Cardiac muscle cell (in vitro differentiated cells and primary cell): ENCODE results near the gene HOXB4. TPM values are rescaled to one million over a fixed set of nuclear protein-coding genes. Genes with fewer than 3 reads are reported as not detected.

Experiments used
- DNase-seq, 2 donors: peaks; one replicate each; pipeline versions ENCODE4 v3.0.0 to v3.0.0-alpha.2; 2010 to 2017; ENCODE audit warnings: low read depth in 1 of 2, low spot score in 1 of 2
- H3K27ac ChIP-seq: fragments of 200-600 bp; sonication (generic); 2 replicates; pipeline ENCODE4 v1.5.1; 2016
- H3K27me3 ChIP-seq: fragments of 200-600 bp; sonication (generic); 2 replicates; pipeline ENCODE4 v1.6.0; 2016; ENCODE audit warnings: control low read depth
- H3K36me3 ChIP-seq: fragments of 200-600 bp; sonication (generic); 2 replicates; pipeline ENCODE4 v1.5.1; 2016; ENCODE audit warnings: control low read depth
- H3K4me1 ChIP-seq: fragments of 200-600 bp; sonication (generic); 2 replicates; pipeline ENCODE4 v1.8.1; 2017; ENCODE audit warnings: low read depth, mild to moderate bottlenecking, mixed run types
- H3K4me3 ChIP-seq: fragments of 200-600 bp; sonication (generic); 2 replicates; pipeline ENCODE4 v1.5.1; 2016; ENCODE audit warnings: mild to moderate bottlenecking
- H3K9me3 ChIP-seq: fragments of 200-600 bp; sonication (generic); 2 replicates; pipeline ENCODE4 v1.5.1; 2017; ENCODE audit warnings: low read depth, mild to moderate bottlenecking, control low read depth
- polyA plus RNA-seq: library from polyadenylated mRNA; unstranded; fragments of >200 nt; fragmentation: Nextera tagmentation; extraction: Ambion mirVana; gene quantifications from 2 replicates; pipeline ENCODE4 v1.2.1, GENCODE V29; 2016
- total RNA-seq: library from RNA; depleted of rRNA; stranded (reverse); fragments of >200 nt; gene quantifications from 2 replicates; pipeline ENCODE4 v1.2.3, GENCODE V29; 2016
- TF ChIP-seq, protein P1 (sequence below): IDR thresholded peaks from 2 replicates; pipeline ENCODE4 v1.5.1; 2012; ENCODE audit warnings: low read depth, mild to moderate bottlenecking, low read length

HOXB4 gene
- total and polyA plus RNA-seq, 2 experiments from 2014 or later: 5.4 to 12.5 TPM

DNA sequence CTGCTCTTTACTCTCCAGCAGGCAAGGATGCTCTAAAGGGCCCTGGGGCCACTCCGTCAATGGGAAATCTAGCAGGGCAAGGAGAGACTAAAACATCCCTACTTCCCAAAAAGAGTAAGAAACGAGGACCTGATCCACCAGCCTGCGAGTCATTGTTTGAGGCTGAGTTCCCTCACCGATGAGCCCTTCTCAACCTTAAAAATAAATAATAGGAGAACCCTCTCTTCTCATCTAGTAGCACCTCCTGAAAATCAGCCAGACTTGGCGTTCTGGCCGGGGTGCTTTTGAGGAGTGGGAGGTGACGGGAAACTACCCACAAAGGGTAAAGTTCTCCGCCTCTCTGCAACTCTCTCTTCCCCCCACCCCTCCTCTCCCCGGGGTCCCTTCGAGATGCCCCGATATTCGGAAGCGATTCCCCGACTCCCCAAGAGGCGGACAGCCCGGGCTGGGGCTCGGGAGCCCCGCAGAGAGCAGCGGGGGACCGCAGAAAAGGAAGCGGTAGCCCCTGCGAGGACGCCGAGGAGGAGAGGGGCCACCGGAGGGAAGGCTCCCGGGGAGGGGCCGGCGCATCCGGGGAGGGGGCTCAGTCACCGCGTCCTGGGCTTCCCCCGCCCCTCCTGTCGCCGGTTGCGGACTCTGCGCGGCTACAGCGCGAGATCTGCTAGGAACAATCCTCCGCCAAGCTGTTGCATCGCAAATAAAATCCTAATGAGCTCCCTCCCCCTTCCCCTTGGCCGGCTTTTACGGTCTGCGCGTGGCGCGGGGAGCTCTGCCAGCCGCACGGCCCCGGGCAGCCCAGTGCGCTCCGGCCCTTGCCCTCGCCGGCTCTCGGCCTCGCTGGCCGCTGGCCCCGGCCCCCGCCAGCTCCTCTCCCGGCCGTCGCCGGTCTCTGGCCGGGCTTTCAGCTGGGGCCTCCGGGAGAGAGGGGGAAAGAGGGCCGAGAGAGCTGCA lies 46.7 kb upstream of the HOXB4 start:
- peak in 1 of 2 donors; percentile 36 for DNase-seq
- TF ChIP-seq, protein P1, sequence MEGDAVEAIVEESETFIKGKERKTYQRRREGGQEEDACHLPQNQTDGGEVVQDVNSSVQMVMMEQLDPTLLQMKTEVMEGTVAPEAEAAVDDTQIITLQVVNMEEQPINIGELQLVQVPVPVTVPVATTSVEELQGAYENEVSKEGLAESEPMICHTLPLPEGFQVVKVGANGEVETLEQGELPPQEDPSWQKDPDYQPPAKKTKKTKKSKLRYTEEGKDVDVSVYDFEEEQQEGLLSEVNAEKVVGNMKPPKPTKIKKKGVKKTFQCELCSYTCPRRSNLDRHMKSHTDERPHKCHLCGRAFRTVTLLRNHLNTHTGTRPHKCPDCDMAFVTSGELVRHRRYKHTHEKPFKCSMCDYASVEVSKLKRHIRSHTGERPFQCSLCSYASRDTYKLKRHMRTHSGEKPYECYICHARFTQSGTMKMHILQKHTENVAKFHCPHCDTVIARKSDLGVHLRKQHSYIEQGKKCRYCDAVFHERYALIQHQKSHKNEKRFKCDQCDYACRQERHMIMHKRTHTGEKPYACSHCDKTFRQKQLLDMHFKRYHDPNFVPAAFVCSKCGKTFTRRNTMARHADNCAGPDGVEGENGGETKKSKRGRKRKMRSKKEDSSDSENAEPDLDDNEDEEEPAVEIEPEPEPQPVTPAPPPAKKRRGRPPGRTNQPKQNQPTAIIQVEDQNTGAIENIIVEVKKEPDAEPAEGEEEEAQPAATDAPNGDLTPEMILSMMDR: no peak
- Histone ChIP-seq H3K27ac (no peak overlapping the region), H3K9me3 (no peaks in the 10 kb centered on the region), H3K4me1 (peaks cover 6% of the 10 kb centered on the region), H3K4me3 (peak overlapping the region; percentile 9), H3K27me3 (peaks cover 100% of the 10 kb centered on the region), H3K36me3 (no peaks in the 10 kb centered on the region)

DNA sequence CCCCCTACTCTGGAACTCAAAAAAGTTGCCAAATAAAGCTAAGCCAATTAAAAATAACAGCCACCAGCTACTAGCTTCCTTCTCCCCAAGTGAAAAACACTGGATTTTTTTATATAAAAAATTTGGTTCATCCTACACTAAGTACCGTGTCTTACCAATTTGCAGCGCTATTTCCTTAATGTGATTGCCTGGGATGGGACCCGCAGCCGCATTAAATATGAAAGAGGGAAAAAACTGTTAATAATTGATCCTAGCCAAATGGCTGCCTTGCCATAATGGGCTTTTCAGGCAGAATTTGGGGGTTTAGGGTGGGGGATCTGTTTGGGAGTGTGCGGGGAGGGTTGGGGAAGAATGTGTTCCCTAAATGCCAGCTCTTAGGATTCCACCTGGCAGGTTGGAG lies 46.0 kb upstream of the HOXB4 start:
- TF ChIP-seq, protein P1: no peak
- no peaks in the 10 kb centered on the region for H3K36me3 ChIP-seq
- DNase-seq: no peak
- H3K9me3 ChIP-seq: no peaks in the 10 kb centered on the region
- peaks cover 100% of the 10 kb centered on the region for H3K27me3 ChIP-seq
- no peak overlapping the region for H3K4me3 ChIP-seq
- H3K27ac ChIP-seq: no peak overlapping the region
- H3K4me1 ChIP-seq: peaks cover 9% of the 10 kb centered on the region

DNA sequence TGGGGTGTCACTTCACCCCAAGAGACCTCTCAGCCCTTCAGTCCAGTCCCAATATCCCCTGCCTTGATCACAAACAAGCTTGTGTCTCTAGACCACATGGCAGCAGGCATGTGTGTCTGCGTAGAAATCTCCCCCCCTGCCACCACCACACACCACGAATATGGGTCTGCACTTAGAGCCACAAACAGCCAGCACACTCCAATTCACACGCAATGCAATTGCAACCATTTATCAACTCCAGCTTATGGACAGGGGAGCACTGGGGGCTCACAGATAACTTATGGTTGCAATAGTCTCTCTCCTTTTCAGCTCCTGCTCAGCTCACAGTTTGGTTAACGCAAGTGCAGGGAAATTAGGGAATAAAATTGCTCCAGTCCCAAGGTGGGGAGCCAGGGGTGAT lies 45.4 kb upstream of the HOXB4 start:
- H3K9me3 ChIP-seq: no peaks in the 10 kb centered on the region
- H3K27ac ChIP-seq: no peak overlapping the region
- peaks cover 13% of the 10 kb centered on the region for H3K4me1 ChIP-seq
- peaks cover 100% of the 10 kb centered on the region for H3K27me3 ChIP-seq
- no peak overlapping the region for H3K4me3 ChIP-seq
- no peaks in the 10 kb centered on the region for H3K36me3 ChIP-seq
- no peak for DNase-seq
- TF ChIP-seq, protein P1: no peak

DNA sequence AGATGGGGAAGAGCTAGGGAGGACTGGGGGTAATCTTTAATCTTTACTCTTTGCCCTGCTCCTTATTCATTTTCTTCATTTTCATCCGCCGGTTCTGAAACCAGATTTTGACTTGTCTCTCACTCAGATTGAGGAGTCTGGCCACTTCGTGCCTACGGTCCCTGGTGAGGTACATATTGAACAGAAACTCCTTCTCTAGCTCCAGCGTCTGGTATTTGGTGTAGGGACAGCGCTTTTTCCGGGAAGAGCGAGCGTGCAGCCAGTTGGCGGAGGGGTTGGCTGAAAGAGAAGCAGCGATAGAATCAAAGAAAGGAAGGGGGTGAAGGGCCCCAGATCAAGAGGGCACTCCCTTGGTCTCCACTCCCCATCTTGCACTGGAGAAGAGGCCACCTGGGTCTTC lies 44.7 kb upstream of the HOXB4 start:
- peaks cover 100% of the 10 kb centered on the region for H3K27me3 ChIP-seq
- no peak overlapping the region for H3K4me3 ChIP-seq
- no peaks in the 10 kb centered on the region for H3K9me3 ChIP-seq
- TF ChIP-seq, protein P1: no peak
- H3K27ac ChIP-seq: no peak overlapping the region
- no peak for DNase-seq
- H3K4me1 ChIP-seq: peaks cover 13% of the 10 kb centered on the region
- no peaks in the 10 kb centered on the region for H3K36me3 ChIP-seq

DNA sequence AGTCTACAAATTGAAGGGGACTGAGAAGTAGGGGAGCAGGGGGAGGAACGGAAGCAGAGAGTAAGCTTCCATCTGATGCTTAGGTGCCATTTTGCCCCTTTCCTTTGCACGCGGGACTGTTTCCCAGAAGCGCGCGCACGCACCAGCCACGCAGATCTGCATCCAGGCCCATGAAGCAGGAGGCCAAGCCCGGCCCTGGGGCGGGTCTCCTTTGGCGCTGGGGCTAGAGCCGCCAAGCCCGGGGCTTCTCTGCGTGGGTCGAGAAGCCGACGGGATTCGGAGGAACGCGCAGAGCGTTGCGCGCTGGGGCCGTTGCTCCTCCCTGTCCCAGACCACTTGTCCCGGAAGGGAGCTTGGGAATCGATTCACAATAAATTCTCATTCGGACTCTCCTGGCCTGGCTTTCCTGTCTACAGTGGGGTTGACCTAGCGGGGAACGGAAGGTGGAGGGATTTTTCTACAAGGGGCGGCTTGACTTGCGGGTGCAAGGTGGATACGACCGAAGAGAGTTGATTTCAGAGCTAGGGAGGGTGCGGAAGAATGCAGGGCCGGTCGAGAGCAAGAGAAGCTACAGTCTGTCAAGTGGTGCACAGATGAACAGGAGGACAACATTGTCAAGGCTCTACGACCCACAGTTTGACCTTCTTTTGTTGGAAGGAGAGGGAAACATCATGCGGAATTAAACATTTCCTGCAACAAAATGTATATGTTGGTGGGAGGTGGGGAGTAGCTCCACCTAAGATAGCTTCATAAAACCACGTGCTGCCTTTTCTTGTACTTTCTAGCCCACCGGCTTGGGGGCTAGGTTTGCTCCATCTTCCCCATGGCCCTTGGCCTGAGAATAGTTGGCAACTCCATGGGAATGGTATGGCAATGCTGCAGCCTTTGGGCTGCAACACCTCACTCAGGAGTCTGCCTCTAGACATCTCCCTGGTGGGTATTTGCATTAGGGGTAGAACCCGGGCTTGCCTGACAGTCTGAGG lies 43.6 kb upstream of the HOXB4 start:
- peaks cover 13% of the 10 kb centered on the region for H3K4me1 ChIP-seq
- TF ChIP-seq, protein P1: no peak
- H3K27me3 ChIP-seq: peaks cover 100% of the 10 kb centered on the region
- no peaks in the 10 kb centered on the region for H3K36me3 ChIP-seq
- no peak for DNase-seq
- H3K9me3 ChIP-seq: no peaks in the 10 kb centered on the region
- H3K27ac ChIP-seq: no peak overlapping the region
- H3K4me3 ChIP-seq: no peak overlapping the region
